Inferior parietal cortex (tissue), 1 donor: ENCODE data around the gene OR4A47.
"Not testable (repeated sequence)": the region's sequence is repeated elsewhere in the genome, so short reads cannot be mapped to it uniquely, and the experiment has no call there.

Experiments used
- DNase-seq: peaks from one replicate; pipeline ENCODE4 v3.0.0-alpha.2; 2016; ENCODE audit errors: extremely low spot score

OR4A47 gene, protein sequence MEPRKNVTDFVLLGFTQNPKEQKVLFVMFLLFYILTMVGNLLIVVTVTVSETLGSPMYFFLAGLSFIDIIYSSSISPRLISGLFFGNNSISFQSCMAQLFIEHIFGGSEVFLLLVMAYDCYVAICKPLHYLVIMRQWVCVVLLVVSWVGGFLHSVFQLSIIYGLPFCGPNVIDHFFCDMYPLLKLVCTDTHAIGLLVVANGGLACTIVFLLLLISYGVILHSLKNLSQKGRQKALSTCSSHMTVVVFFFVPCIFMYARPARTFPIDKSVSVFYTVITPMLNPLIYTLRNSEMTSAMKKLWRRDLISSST

DNA sequence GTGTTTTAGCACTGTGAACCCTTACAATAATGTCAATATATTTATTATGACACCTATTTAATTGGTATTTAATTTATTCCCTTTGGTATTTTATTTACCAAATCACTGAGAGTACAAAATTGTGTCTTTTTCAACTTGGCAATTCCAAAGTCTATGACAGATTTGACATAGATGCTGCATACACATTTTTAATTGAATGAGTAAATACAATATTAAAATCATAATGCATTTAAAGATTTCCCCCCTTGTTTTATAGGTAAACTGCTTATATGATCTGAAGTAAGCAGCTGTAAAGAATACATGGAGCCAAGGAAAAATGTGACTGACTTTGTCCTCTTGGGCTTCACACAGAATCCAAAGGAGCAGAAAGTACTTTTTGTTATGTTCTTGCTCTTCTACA is at the start of gene OR4A47:
TSS of gene OR4A47 (plus strand) at position 301 of the 400 bp plus-strand sequence. CDS start at position 301, 0 bp downstream.
- DNase-seq, result not testable (repeated sequence)

DNA sequence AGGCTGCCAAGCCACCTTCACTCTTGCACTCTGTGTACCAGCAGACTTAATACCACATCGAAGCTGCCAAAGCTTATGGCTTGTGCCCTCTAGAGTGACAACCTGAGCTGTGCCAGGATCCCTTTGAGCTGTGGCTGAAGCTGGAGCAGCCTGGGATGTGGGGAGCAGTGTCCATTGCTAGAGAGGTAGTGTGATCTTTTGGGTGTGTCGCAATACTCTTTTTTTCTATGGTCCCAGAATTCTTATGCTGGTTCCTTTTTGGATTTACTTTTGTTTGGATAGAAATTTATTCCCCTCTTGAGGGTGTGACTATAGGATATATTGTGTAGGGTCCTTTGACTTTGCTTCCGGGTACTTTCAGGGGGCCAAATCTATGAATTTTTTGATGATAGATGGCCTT is 32.7 kb upstream of the OR4A47 start:
- not testable (repeated sequence) for DNase-seq

DNA sequence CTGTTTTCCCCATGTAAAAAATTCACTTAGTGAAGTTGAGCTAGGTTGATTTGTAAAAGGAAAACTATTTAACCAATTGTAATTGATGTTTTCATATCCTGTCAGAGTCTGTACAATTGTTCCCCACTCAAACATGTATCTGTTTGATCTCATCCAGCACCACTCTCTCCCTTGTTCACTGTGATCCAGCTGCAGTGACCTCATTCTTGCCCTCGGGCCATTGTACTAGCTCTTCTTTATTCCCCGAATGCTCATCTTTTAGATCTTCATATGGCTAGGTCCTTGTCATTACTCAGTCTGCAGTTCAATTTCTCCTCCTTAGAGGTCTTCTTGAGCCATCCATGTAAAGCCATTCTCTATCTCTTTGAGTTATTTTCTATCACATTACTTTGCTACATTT is 14.6 kb upstream of the OR4A47 start:
- DNase-seq, result not testable (repeated sequence)

DNA sequence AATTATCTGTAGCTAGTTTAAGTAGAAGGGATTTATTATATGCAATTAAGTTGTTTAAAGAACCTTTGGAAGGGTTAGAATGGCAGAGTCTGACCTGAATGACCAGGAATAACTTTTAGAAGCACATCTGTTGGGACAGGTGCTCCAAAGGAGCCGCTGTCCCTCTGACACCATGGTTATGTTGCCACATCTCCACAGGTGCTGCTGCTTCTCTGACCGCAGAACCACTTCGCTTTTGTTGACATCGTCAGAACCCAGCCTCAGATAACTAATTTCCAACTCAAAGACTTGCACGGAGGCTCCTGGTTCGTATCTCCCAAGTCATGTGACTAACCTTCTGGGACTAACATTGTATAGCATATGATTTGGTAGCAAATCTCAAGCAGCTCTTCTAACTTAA is 13.9 kb upstream of the OR4A47 start:
- not testable (repeated sequence) for DNase-seq

DNA sequence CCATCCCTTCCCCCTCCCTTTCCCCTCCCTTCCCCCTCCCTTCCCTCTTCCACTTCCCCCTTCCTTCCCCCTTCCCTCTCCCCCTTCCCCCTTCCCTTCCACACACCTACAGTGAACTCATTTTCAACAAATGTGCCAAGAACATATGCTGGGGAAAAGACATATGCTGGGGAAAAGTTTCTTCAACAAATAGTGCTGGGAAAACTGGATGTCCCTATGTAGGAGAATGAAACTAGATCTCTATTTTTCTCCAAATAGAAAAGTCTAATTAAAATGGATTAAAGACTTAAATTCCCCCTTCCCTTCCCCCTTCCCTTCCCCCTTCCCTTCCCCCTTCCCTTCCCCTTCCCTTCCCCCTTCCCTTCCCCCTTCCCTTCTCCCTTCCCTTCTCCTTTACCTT is 17.6 kb downstream of the OR4A47 start:
- not testable (repeated sequence) for DNase-seq

DNA sequence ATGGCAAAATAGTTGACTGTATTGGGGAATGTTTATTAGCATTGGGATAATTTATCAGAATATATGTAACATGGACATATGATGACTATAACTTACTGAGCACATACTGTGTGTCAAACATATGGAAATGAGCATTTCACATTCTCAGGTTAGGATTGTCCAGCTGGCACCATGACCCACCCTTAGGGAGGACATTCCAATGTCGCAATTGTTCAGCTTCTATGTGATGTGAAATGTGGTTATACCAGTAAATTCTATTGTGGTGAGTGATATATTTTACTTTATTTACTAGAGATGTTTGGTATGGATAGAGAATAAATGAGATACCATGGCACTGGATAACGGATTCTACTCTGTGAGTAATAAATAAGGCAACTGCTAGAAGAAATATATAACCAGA is 50.4 kb downstream of the OR4A47 start:
- DNase-seq, result no peak
